ENCODE measurements around the gene DDRGK1.
"Not testable (repeated sequence)": the region's sequence is repeated elsewhere in the genome, so short reads cannot be mapped to it uniquely, and the experiment has no call there.

The DDRGK1 gene

DNA sequence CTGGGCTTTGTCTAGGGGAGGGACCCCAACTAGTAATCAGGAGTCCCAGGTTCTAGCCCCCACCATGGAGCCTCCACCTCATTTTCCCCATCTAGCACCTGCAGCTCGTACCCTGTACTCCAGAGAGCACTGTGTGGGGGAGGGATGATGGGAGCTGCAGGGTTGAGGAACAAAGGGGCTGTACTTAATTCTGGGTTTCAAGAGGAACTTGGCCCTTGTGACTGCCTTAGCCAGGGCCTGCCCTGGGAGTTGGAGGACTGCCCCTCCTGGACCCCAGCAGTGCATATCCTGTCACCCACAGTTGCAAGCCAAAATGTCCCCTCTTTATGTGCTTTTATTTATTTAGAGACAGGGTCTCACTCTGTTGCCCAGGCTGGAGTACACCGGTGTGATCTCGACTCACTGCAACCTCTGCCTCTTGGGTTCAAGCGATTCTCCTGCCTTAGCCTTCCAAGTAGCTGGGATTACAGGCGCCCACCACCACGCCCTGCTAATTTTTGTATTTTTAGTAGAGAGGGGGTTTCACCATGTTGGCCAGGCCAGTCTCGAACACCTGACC, 11.0 kb upstream of the DDRGK1 start:
- DNase-seq (ENCODE audit: low read depth): not testable (repeated sequence)

DNA sequence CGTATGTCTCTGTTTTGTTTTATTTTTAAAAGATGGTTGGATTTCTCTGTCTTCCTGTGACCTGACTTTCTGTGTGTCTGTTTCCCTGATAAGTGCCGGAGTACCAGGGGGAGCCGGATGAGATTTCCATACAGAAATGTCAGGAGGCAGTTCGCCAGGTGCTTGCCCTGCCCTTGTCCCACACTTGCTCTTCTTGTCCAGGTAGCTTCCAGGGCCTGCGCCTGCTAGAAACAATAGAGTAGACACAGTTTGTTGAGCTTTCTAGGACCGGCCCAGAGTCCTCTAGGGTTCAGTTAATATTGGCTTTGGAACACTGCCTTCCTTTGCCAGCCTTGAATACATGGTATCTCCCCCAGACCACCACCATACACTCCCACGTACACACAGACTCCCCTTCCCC, 8.7 kb upstream of the DDRGK1 start:
- DNase-seq (ENCODE audit: low read depth): no peak

DNA sequence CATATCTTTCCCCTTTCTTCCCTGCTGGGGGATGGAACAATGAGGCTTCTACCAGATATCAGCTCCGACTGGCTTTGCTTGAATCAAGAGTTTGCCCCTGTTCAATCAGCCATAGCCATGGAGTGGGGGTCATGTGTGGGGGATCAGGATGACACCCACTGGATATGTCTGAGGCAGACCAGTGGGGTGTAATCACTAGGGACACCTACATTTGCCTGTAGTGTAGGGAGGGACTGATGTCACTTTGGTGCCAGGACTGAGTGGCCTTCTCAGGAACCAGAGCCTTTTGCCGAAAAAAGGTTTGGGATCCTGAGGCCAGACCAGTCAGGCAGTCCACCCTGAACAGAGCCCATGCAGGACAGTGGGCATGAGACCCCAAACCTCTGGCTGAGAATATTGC, 5.9 kb upstream of the DDRGK1 start:
- DNase-seq (ENCODE audit: low read depth): no peak

DNA sequence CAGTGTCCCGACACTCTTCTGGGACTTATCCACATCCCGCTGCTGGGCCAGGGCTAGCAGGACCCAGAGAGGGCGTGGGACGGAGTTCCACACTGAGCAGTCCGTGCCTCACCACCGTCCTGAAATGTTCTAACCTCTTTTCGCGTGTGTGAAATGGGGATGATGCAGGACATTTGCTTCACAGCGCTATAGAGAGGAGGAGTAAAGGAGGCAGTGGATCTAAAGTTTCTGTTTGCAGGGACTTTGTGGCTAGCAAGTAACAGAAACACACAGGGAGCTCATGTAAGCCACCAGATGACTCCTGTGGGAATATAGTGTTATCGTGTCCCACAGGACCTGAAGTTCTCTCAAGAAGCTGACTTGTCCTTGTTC, 5.5 kb upstream of the DDRGK1 start:
- DNase-seq (ENCODE audit: low read depth): no peak

DNA sequence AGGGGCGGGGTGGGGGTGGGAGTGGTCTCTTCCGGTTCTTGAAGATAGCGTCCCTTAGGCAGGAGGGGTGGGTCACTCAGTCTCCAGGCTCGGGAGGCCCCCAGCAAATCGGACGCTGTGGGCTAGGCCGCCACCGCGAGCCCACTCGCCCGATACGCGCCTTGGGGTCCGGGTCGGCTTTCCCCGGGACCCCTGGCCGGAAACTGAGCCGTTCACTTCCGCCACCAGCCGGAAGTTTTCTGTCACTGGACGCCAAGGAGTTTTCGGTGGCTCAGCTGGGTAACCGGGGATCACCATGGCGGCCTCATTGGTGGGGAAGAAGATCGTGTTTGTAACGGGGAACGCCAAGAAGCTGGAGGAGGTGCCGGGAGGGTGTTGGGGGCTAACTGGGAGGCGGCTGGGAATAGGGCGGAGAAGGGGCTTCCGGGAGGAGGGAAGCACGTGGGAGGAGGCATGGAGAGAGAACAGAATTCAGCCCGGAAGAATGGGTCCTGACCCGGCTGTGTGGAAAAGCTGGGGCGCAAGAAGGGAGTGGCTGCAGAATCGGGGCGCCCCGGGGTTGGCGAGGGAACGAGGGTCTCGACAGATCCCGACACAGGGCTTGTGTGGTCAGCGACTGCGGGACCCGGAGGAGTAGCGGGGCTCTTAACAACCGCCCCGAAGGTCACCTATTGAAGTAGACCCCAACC, 4.9 kb upstream of the DDRGK1 start, which contains the start of gene ITPA:
ITPA (plus strand) TSS at position 242 of the 689 bp plus-strand sequence; CDS start at position 296, 54 bp downstream.
- DNase-seq (ENCODE audit: low read depth): no peak

DNA sequence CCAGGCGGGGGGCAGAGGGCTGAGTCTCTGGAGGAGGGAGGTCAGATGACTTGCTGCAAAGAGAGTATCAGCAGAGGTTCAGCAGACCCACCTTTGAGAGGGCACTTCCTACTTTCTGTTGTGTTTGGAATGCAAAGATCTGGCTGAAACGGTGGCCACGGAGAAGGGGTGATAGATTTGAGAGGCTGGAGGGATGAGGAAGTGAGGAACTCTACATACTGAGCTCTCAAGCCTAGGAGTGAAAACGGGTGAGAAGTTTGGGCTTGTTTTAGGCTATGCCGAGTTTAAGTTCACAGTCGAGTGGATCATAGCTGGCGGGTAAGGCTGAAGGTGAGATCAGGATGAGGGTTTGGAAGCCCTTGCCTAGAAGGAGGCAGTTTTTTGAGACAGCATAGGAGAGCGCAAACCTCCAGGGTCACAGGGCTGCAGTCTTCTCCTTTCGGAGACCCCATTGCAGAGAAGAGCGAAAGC, 4.3 kb upstream of the DDRGK1 start:
- DNase-seq (ENCODE audit: low read depth): no peak

DNA sequence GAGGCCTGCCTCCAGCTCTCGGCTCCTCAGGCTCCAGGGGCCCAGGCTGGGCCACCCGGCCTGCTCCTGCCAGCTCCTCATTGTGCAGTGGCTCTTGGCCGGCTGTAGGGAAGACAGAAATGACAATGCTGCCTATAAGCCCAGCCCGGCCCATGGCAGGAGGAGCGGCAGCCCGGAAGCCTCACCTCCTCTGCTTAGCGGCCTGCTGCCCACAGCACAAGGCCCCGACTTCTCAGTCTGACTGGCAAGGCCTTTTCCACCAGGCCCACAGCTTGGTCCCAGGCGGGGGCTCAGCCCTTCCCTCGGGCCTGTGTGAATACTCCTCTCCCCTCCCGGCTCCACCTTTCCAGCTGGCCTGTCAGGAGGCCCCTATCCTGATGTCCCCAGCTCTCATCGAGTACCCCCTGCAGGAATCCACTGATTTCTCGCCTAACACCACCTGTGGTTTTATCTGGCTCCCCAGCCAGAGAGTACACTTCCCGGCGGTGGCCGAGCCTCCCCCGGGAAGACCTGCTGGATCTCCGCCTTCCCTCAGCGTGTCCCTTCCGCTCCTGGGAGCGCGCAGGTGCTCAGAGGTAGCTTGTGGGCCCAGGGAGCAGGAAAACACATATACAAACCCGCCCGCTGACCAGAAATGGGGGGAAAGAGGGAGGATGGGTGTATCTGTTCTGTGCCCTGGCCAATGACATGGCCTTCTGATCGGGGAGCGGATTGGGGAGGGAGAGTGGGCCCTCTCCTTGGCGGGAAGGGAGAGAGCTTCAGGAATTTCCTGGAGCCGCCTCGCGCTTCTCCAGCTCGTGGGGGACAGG, 963 bp downstream of the DDRGK1 start:
- DNase-seq (ENCODE audit: low read depth): no peak

DNA sequence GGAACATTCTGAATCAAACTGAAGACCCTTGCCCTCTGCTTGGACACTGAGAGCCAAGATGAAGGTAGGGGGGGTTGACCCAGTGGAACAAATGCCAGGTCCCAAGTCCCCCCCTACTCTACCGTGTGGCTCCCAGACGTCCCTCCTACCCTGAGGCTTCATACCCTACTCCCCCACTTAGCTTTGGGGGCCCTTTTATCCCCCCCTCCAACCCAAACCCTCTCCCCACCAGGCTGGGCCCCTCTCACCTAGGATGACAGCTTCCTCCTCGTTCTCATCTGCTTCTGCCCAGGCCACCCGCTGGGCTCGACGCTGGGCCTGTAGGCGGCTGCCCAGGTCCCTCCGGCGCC, 1.5 kb downstream of the DDRGK1 start:
- DNase-seq (ENCODE audit: low read depth): no peak

DNA sequence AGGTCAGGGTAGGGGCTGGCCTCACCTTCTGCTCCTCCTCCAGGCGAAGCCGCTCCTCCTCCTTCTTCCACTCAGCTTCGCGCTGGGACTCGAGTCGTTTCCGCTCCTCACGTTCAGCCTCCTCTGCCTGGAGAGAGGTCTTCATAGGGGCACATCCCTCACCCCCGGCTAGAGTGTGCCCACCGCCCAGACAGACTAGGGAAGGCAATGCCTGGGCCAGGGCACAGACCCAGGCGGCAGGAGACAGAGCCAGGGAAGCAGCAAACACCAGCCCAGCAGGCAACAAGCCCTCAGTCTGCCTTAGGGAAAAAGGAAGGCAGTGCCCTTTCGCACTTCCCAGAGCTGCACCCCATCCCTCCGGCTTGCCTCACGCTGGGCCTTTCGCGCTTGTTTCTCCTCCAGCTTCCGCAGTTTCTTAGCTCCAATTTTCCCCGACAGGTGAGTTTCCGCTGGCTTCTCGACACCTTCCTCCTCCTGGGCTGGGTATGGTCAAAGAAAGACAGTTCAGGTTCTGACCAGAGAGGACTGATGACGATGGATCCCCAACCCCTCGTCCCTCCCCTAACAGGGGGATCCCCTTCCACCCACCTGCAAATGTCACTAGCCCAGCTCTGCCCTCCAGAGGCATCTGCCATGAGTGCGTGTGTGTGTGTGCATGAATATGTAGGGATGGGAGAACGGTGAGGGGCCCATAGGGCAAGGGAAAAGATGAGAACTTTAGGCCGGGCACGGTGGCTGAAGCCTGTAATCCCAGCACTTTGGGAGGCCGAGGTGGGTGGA, 4.3 kb downstream of the DDRGK1 start:
- DNase-seq (ENCODE audit: low read depth): no peak

DNA sequence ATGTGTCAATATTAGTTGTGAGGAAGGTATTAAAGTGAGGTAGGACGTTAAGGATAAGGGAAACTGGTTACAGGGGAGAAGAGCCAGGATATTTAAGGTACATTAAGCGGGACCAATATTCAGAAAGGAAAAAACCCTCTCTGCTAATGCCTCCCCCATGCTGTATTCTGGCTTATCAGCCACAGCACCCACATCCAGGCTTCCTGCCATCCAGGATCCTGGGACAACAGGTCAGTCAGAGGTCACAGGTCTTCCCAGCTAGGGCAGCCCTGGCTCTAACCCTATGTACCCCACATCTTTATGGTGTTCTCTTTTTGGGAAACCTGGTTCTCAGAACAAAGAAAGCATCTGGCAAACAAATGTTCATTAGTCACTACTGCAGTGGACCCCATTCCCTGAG, 5.3 kb downstream of the DDRGK1 start:
- no peak for DNase-seq (ENCODE audit: low read depth)

DNA sequence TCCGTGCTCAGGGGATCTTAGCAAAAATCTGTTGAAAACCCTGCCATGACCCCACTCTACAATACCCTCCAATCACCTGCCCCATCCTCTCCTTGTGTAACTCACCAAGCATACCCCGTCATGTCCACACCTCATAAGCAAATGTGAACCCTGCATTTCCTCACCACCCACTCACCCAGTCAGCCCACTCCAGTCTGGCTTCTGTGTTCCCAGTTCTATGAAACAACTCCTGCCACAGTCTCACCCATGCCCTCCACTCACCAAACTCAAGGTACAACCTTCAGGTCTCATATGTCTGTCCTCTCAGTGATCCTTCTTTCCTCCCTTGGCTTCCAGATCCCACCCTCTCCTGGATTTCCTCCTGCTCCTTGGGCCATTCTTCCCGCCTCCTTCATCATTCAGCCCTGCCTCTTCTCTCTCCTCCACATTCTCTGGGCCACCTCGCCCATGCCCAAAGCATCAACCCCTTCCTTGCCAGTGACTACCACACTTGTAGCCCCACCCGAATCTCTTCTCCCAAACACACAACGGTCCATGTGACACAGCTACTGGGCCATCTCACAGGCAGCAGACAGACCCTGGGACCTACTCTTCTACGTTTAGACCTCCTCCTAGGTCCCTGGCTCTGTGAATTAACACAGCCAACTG, 8.8 kb downstream of the DDRGK1 start:
- no peak for DNase-seq (ENCODE audit: low read depth)

DNA sequence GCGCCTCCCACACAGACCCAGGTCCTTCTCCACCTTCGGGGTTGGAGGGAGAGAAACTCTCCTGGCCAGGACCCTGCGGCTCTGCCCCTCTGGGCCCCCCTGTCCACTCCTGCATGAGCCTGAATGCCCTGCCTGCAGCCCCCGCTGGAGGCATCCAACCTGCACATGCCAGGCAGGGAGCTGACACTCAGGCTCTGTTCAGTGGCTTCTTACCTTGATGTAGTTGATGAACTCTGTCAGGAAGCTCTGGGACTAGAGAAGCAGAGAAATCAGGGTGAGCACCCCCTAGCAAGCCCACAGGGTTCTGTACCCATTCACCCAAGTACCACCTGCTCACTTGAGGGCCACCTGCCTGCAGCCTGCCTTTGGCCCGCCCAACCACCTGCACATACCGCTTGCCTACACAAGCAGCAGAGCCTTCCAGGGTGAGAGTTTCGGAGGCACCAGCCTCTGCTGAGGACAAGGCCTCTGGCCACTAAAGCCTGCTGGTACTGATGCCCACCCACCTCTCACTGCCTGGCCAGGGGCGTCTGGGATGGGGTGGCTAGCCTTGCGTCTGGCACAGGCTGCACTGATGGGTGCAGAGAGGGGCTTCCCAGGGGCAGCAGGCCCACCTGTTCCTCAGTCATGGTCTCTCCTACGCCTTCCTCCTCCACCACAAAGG, 9.7 kb downstream of the DDRGK1 start:
- no peak for DNase-seq (ENCODE audit: low read depth)

DNA sequence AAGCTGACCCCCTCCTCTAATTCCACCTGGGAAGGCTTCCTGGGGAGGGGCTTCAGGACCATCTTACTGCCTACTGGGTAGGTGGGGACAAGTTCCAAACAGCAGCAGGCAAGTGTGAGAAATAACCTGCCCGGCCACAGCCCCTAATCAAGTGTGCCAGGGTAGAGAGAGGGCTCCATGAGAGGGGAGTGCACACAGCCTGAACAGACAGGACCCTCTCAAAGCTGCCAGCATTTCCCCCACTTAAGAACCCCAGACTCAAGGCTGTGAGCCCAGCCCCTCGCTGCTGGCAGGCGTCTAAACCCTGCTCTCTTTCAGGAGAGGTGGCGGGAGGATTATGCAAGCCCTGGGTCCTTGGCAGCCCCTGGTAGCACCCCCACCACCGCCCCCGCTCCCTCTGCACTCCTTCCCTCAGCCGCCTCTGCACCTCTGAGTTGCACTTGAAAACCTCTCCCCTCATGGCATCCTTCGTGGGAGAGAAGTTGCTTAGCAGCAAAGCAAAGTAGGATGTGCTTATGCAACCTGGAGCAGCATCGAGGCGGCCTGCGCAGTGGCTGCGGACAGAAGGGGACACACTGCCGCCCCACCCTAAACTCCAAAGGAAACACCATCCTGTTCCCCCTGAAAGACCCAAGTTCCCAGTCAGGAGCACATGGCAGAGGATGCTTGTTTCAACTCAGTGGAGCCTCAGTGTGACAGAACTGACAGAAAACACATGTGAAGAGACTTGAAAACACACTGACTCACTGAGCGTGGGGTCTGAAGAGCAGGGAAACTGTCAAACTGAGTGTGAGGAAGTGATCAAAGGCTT, 10.5 kb downstream of the DDRGK1 start:
- no peak for DNase-seq (ENCODE audit: low read depth)

DNA sequence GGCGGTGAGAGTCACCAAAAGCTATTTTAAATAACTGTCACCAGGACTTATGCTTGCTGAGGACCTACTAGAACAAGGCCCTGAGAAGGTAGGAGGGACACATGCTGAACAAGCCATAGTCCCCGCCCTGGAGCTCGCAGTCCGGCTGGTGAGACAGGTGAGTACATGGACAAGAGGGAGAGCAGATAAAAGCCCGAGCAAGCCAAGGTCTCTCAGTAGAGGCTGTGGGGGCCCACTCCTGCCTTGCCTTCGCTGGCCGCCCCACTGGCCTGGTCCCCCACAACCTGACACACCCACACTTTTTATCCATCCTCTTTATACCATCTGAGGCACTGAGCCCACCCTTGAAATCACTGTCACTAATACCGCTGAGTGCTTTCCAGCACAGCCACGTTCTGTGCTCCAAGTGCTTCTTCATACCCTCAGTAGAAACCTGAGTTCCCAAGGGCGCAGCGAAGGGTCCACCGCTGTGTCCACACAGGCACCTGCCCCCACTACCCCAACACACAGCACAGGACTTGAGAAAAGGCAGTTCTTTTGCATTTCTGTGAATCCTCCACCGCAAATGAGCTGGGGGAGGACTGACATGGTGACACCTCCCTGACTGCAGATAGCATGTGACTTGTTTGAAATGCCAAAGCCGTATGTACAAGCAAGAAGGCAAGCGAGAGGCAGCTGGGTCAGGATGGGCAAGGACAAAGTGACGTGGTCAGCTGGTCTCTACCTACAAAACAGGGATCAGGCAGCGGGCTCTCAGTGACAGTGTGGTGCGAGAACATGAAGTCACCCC, 12.1 kb downstream of the DDRGK1 start:
- DNase-seq (ENCODE audit: low read depth): no peak

DNA sequence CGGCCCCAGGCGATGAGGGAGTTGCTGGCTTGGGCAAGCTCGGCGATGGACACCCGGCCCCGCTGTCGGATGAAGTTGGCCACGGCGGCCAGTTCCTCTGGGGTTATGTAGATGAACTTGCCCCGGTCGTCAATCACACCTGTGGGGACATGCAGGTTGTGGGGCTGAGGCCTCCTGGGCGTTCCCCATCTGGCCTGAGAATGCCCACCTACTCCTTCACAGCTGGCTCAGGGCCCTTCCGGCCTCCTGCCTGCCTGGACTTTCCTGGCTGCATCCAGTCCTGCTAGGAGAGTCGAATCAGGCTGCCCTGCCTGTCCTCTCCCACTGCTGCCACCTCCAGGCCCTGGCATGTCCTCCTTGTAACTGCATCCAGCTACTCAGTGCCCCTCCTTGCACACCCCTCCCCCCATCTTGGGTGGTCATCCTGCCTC, 13.8 kb downstream of the DDRGK1 start:
- no peak for DNase-seq (ENCODE audit: low read depth)

DNA sequence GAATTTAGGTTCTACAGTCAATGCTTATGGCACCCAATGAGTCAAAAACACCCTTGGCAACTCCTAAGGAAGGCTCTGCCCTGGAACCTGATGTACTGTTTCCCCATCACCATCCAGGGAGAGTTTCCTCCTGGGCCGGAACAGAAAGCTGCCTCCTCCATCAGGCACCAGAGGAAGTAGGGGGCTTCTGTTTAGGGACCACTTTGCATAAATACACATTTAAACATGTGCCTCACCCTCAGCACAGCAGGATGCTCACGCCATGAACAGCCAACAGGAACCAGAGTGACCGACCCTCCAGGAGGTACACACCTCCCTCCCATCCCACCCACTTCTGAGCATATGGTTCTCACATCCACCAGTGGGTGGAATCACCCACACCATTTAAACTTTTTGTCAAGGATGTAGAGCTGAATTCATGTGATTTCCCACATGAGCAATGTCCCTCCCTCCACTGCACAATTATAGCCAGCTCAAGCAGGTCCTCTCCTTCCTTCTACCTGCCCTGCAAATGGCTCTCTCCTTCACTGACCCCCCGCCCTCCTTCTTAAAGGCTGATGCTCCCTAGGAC, 14.8 kb downstream of the DDRGK1 start:
- DNase-seq (ENCODE audit: low read depth): no peak

DNA sequence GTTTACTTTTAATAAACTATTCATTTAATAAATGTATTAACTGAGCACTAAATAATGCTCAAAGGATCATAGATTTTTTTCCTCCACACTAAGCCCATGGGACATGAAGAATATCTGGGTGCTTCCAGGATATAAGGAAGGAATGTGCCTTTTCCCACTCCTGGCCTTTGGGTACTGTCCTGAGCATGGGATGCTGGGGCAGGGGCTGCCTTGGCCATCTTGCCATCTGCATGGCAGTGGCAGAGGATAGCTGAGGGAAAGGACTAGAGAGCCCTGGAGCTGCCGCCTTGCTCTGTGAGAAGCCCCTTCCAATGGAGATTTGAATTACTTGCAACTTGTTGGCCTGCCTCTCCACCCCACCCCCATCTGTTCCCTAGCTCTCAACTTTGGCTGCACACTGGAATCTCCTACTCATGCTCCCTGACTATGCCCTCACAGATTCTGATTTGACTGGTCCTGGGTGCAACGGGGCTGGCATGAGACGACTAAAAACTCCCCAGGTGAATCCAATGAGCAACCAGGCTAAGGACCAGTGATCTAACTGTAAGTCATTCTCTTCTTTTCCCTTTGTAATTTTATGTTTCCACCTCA, 15.6 kb downstream of the DDRGK1 start:
- DNase-seq (ENCODE audit: low read depth): no peak

DNA sequence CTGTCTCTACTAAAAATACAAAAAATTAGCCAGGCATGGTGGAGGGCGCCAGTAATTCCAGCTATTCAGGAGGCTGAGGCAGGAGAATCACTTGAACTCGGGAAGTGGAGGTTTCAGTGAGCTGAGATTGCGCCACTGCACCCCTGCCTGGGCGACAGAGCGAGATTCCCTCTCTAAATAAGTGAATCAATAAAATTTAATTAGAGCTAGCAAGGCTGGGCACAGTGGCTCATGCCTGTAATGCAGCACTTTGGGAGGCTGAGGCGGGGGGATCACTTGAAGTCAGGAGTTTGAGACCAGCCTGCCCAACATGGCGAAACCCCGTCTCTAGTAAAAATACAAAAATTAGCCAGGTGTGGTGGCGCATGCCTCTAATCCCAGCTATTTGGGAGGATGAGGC, 16.6 kb downstream of the DDRGK1 start:
- DNase-seq (ENCODE audit: low read depth): not testable (repeated sequence)
